BJ (cell line): ENCODE data around the gene NOVA1. TPM values are rescaled to one million over a fixed set of nuclear protein-coding genes. Genes with fewer than 3 reads are reported as not detected.

ENCODE experiments used
- CTCF ChIA-PET: fragments of 350-600 bp; formaldehyde crosslinking; extraction: SDS; loops from one replicate; lab custom pipeline; 2021; ENCODE audit warnings: antibody characterized with exemption, inconsistent platforms; lab: Yijun Ruan, JAX
- POLR2A ChIA-PET: fragments of 300-600 bp; sonication (Branson Sonifier 250); formaldehyde crosslinking; extraction: SDS; loops from one replicate; lab custom pipeline; 2021; ENCODE audit warnings: antibody characterized with exemption; lab: Charles Lee
- DNase-seq: peaks from one replicate; pipeline ENCODE4 v3.0.0-alpha.2; 2011; ENCODE audit warnings: low read depth
- H3K27me3 ChIP-seq: 2 replicates; pipeline ENCODE4 v1.6.0; 2011; ENCODE audit warnings: low read length; ENCODE audit not compliant: control insufficient read depth, insufficient read depth
- H3K36me3 ChIP-seq: 2 replicates; pipeline ENCODE4 v1.5.1; 2011; ENCODE audit warnings: low read length; ENCODE audit not compliant: control insufficient read depth, insufficient read depth
- H3K4me3 ChIP-seq: 2 replicates; pipeline ENCODE4 v1.5.1; 2011; ENCODE audit warnings: low read depth, mild to moderate bottlenecking, control low read depth, low read length
- polyA plus RNA-seq: library from polyadenylated mRNA; depleted of rRNA; stranded (reverse); fragments of >200 nt; gene quantifications from 2 replicates; pipeline ENCODE4 v1.2.3, GENCODE V29; 2011
- TF ChIP-seq, protein P1 (sequence below): IDR thresholded peaks from 2 replicates; pipeline ENCODE4 v1.5.1; 2011; ENCODE audit warnings: low read depth, mild to moderate bottlenecking, control low read depth, inconsistent platforms, low read length, moderate library complexity; ENCODE audit not compliant: insufficient read depth

Gene NOVA1
- polyA plus RNA-seq, 1 experiment, result not detected

DNA sequence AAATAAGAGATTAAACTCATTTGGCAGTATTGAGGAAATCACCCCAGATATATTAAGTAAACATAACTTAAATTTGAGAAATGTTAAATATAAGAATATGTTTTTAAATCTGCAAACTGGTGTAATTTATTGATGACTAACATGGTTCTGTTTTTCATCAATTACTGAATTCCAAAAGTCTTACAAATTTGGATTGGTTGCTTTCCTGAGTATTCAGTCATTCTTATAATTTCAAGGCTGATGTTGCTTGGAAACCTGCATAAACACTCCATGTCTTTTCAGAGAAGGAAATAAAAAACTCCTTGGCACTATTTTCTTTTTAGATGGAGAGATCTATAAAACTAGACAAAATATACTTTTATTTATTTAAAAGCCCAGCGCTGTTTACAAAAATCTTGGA is 71.7 kb downstream of the NOVA1 start:
- Histone ChIP-seq H3K36me3 (no peaks in the 10 kb centered on the region), H3K4me3 (no peak overlapping the region), H3K27me3 (no peaks in the 10 kb centered on the region)
- CTCF ChIA-PET, result no interaction called here
- TF ChIP-seq, protein P1, sequence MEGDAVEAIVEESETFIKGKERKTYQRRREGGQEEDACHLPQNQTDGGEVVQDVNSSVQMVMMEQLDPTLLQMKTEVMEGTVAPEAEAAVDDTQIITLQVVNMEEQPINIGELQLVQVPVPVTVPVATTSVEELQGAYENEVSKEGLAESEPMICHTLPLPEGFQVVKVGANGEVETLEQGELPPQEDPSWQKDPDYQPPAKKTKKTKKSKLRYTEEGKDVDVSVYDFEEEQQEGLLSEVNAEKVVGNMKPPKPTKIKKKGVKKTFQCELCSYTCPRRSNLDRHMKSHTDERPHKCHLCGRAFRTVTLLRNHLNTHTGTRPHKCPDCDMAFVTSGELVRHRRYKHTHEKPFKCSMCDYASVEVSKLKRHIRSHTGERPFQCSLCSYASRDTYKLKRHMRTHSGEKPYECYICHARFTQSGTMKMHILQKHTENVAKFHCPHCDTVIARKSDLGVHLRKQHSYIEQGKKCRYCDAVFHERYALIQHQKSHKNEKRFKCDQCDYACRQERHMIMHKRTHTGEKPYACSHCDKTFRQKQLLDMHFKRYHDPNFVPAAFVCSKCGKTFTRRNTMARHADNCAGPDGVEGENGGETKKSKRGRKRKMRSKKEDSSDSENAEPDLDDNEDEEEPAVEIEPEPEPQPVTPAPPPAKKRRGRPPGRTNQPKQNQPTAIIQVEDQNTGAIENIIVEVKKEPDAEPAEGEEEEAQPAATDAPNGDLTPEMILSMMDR, result no peak
- DNase-seq, result no peak
- POLR2A ChIA-PET, result no interaction called here

DNA sequence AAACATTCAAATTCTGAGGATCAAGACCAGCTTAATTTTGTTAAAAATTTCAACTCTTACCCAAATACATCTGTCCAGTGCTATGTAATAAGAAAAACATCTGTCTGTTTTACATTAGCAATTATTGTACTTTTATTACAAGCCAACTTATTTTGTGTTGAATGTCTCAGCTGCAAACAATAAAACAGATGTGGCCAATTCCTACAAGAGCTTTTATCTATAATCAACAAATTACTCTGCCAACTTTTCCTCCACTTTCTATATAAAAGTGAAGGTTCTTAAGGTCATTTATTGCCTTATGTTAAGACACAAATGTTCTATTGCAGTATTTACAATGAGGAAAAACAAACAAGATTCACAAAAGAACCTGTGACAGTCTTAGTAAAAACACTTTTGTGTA is 72.7 kb downstream of the NOVA1 start:
- Histone ChIP-seq H3K27me3 (no peaks in the 10 kb centered on the region), H3K4me3 (no peak overlapping the region), H3K36me3 (no peaks in the 10 kb centered on the region)
- ChIA-PET CTCF (no interaction called here), POLR2A (no interaction called here)
- DNase-seq, result no peak
- TF ChIP-seq, protein P1, result no peak

DNA sequence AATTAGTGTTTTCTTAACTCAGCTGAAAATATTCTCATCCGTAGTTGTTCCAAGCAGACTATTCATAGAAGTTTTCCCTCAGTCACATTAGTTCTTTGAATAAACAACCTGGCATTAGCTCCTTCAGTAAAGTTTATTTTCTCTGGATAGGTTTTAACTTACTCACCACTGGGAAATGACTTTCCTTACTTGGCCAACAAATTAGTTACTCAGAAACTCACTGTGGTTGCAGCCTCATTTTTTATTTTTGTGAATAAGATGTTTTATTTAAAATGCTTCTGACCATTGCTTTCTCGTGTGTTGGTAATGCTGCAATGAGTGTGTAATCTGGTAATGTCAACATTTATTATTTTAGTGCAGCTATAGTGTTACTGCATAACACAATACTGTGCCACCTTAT is 74.9 kb downstream of the NOVA1 start:
- TF ChIP-seq, protein P1, result no peak
- ChIA-PET POLR2A (no interaction called here), CTCF (no interaction called here)
- Histone ChIP-seq H3K27me3 (no peaks in the 10 kb centered on the region), H3K36me3 (no peaks in the 10 kb centered on the region), H3K4me3 (no peak overlapping the region)
- DNase-seq, result no peak

DNA sequence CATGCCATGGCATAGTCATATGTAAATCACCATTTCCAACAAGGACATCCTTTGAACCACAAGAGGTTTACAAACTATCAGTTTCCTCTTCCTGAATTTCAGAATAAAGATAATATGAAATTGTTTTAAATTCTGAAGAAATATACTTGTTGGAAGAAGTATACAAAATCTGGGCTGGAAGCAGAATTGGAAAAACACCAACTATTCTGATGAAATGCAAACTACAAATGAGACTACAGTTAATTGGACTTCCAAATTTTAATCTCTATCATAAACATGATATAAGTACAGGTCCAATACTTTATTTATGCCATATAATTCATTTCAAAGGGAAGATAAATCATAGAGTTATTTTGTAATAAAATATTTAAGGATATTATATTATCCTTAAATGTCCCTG is 80.1 kb downstream of the NOVA1 start:
- H3K27me3 ChIP-seq, result no peaks in the 10 kb centered on the region
- no peak overlapping the region for H3K4me3 ChIP-seq
- POLR2A ChIA-PET, result no interaction called here
- DNase-seq, result no peak
- TF ChIP-seq, protein P1, result no peak
- CTCF ChIA-PET, result no interaction called here
- no peaks in the 10 kb centered on the region for H3K36me3 ChIP-seq

DNA sequence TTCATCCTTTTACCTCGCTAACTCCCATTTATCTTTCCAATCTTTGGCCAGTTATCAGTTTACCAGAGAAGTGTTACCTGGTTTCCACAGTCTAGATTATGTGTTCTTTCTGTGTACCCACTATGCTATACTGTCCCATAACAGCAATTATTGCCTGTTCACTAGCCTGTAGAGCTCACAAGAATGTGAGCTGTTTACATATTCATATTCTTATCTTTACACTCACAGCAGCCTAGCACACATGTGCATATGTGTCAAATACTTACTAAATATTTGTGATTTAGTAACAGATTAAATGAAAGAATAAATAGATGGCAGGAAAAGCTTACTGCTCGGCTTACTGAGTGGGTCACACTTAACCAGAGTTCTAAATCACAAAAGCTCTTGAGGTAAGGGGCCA is 97.8 kb downstream of the NOVA1 start:
- CTCF ChIA-PET, result no interaction called here
- no peaks in the 10 kb centered on the region for H3K27me3 ChIP-seq
- H3K36me3 ChIP-seq, result no peaks in the 10 kb centered on the region
- no peak for DNase-seq
- POLR2A ChIA-PET, result no interaction called here
- H3K4me3 ChIP-seq, result no peak overlapping the region
- TF ChIP-seq, protein P1, result no peak
